ENCODE measurements around the gene DOLPP1. TPM values are rescaled to one million over a fixed set of nuclear protein-coding genes. Genes with fewer than 3 reads are reported as not detected.

The DOLPP1 gene
- total and polyA plus RNA-seq, 2 of the 13 experiments (the other 11 are each of a cell fraction or from before 2014, with no cell fraction given) = 21.0 to 34.1 TPM

DNA sequence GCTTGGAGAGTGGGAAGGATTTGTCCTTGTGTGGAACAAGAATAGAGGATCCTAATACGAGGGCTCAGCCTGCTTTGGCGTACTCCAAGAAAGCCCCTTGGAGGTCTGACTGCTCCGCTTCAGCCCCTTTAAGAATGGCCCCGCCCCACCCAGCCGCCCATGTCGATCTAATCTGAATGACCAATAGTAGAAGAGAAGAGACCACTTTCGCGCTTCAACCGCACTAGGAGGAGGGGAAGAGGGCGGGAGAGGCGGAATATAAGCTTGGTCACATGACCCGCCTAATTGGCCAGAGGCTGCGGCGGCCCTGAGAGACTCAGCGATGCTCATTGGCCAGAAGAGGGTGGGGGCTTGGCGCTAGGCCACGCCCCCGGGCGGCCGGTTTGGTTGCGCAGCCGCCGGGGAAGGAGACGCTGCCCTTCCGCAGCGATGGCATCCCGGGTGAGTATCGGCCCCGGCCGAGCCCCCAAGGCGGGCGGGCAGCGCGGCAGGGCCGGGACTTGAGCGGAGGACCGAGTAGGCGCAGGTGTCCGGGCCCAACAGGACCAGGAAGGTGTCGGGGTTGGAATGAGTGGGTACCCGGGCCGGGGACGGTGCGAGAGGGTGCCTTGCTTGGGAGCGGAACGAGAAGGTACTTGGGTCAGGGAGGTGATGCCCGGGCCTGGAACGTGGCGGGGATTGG lies 44.5 kb upstream of the DOLPP1 start, which contains the start of gene MIGA2 (continued):
- TF ChIP-seq IKZF5 (CRISPR knock-in tag; IDR thresholded peaks at IDR 0.05) (0 out of 2 replicates have a peak, but pooled peaks have one; percentile 21), FOXO1 (CRISPR knock-in tag; IDR thresholded peaks at IDR 0.05) (no peak), SOX6 (IDR thresholded peaks at IDR 0.05) (no peak), SOX6 (CRISPR knock-in tag; IDR thresholded peaks at IDR 0.05) (peak; percentile 45; the same call in 1 of the 2 replicates), GABPA (IDR thresholded peaks at IDR 0.05; ENCODE audit: low read depth, low read length) (no peak), GABPA (CRISPR knock-in tag; IDR thresholded peaks at IDR 0.05; ENCODE audit: low read depth) (peak; percentile 54; the same call in 1 of the 2 replicates), POLR2G (IDR thresholded peaks at IDR 0.05; ENCODE audit: low read depth, low read length) (peak; percentile 89), HMGA1 (CRISPR knock-in tag; conservative IDR thresholded peaks at IDR 0.05) (no peak), PATZ1 (CRISPR knock-in tag; IDR thresholded peaks at IDR 0.05) (peak; percentile 60), SCMH1 (CRISPR knock-in tag; IDR thresholded peaks at IDR 0.05; ENCODE audit: borderline replicate concordance) (no peak), HOXA3 (CRISPR knock-in tag; IDR thresholded peaks at IDR 0.05) (peak; percentile 28; the same call in 1 of the 2 replicates), PITX1 (CRISPR knock-in tag; IDR thresholded peaks at IDR 0.05) (peak; percentile 30; the same call in 1 of the 2 replicates), CREM (IDR thresholded peaks at IDR 0.05) (peak; percentile 35; the same call in 1 of the 2 replicates), CREM (CRISPR knock-in tag; IDR thresholded peaks at IDR 0.05) (no peak), HNRNPL (IDR thresholded peaks at IDR 0.05; ENCODE audit: low read depth, low read length) (peak; percentile 41; the same call in 1 of the 2 replicates), NFKB2 (CRISPR knock-in tag; IDR thresholded peaks at IDR 0.05; ENCODE audit: borderline replicate concordance) (peak; percentile 52; the same call in 1 of the 2 replicates), ZSCAN25 (CRISPR knock-in tag; IDR thresholded peaks at IDR 0.05) (0 out of 2 replicates have a peak, but pooled peaks have one; percentile 42), YEATS4 (CRISPR knock-in tag; IDR thresholded peaks at IDR 0.05; ENCODE audit: borderline replicate concordance) (peak; percentile 74; the same call in 1 of the 2 replicates), ZNF672 (CRISPR knock-in tag; IDR thresholded peaks at IDR 0.05) (no peak), ZNF598 (CRISPR knock-in tag; IDR thresholded peaks at IDR 0.05; ENCODE audit: borderline replicate concordance) (peak; percentile 50; the same call in 1 of the 2 replicates), ZNF558 (CRISPR knock-in tag; IDR thresholded peaks at IDR 0.05; ENCODE audit: borderline replicate concordance) (no peak; the same call in 1 of the 2 replicates), ZNF776 (CRISPR knock-in tag; IDR thresholded peaks at IDR 0.05) (no peak), CBFB (CRISPR knock-in tag; IDR thresholded peaks at IDR 0.05) (no peak), MXD3 (CRISPR knock-in tag; IDR thresholded peaks at IDR 0.05) (peak; percentile 65), KMT2A (CRISPR knock-in tag; IDR thresholded peaks at IDR 0.05) (peak; percentile 73), ZNF296 (CRISPR knock-in tag; conservative IDR thresholded peaks at IDR 0.05) (no peak), ZNF530 (CRISPR knock-in tag; IDR thresholded peaks at IDR 0.05; ENCODE audit: low read depth) (no peak)
- TF ChIP-seq, protein P1, sequence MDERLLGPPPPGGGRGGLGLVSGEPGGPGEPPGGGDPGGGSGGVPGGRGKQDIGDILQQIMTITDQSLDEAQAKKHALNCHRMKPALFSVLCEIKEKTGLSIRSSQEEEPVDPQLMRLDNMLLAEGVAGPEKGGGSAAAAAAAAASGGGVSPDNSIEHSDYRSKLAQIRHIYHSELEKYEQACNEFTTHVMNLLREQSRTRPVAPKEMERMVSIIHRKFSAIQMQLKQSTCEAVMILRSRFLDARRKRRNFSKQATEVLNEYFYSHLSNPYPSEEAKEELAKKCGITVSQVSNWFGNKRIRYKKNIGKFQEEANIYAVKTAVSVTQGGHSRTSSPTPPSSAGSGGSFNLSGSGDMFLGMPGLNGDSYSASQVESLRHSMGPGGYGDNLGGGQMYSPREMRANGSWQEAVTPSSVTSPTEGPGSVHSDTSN (CRISPR knock-in tag; IDR thresholded peaks at IDR 0.05) = peak; percentile 86

Data from HepG2 (cell line).